GM19328 (cell line): ENCODE results near the gene SHH.
A peak's percentile ranks its signal among the peaks of the same experiment; 100 is the strongest.

Source experiments
- ATAC-seq: cut with Tn5 transposase; IDR thresholded peaks from one replicate; pipeline ENCODE4 v1.9.1; 2021; ENCODE audit warnings: mild to moderate bottlenecking, moderate library complexity; ENCODE audit not compliant: unreplicated experiment

Gene SHH

DNA sequence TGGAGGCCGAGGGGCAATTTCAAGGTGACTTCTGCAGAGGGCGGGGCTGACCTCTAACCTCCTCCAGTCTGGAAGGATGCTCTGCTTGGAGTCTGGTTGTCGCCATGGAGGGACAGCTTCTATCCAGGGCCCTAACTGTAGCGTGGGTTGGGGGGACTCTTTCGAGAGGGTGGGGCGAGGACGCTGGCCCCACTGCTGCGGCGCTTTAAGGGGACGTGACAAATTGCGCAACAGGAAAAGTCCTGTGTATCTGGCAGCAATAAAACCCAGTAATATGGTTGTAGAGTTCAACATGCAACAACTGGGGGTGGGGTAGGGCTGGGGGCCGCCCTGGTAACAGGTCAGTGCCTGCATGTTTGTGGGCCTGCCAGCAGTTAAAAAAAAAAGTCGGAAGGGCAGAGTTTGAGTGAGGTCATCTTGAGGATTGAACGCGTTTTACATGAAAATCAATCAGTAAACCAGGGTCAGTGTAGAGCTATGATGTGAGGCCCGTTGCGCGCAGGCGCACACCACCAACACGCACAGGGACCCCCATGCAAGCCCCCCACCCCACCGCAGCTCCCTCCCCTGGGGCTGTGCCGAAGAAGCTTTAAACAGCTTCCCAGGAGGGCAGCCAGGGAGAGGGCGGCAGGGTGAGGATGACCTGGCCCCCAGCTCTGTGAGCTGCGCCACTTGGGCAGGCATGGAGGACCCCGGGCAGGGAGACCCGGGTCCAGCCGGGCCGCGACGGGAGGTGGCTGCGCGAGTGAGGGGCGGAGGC lies 4.3 kb downstream of the SHH start:
- ATAC-seq = no peak

GRCh38 chr7:155807065-155807671 lies 5.1 kb downstream of the SHH start:
- no peak for ATAC-seq

GRCh38 chr7:155806096-155806871 lies 6.0 kb downstream of the SHH start:
- ATAC-seq = no peak

GRCh38 chr7:155805826-155806095 lies 6.5 kb downstream of the SHH start:
- no peak for ATAC-seq

DNA sequence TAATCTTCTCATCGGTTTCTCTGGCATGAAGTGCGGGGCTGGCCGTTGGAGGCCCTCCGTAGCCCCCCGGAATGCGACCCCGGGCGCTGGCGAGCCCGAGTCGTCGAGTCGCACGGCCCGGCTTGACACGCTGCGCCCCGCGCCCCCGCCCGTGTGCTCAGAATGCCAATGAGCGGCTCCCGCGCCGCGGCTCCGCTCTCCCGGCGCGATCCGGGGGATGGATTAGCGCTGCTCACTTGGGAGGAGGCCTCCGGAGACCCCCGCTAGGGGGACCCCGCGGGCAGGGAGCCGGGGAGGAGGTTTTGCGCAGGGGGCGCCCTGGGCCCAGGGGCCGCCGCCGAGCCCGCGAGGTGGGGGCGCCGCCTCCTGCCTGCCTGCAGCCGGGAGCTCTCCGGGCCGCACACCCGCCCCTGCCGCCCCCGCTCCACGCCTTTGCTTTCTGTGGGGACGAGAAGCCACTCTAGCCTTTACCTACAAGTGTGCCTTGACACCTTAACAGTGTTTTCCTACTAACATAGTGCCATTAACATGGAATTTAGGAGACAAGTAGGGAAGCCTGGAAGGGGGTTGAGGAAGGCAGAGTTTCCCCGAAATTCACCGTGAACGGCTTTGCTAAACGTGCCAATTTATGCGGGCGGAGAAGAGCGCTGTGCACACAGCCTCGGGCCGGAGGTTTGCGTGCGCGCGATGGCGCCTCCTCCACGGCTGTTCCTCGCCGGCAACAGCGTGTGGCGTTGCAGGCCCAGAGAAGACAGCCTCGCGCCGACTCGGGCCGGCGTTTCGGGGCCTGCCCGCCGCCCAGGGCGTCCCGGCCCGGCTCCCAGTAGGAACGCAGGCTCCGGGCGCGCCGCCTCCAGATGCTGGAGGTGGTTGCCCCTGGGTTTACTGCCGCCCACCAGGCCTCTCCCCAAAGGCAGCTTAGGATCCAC lies 7.1 kb downstream of the SHH start:
- no peak for ATAC-seq

GRCh38 chr7:155804431-155804831 lies 7.8 kb downstream of the SHH start:
- ATAC-seq = no peak

DNA sequence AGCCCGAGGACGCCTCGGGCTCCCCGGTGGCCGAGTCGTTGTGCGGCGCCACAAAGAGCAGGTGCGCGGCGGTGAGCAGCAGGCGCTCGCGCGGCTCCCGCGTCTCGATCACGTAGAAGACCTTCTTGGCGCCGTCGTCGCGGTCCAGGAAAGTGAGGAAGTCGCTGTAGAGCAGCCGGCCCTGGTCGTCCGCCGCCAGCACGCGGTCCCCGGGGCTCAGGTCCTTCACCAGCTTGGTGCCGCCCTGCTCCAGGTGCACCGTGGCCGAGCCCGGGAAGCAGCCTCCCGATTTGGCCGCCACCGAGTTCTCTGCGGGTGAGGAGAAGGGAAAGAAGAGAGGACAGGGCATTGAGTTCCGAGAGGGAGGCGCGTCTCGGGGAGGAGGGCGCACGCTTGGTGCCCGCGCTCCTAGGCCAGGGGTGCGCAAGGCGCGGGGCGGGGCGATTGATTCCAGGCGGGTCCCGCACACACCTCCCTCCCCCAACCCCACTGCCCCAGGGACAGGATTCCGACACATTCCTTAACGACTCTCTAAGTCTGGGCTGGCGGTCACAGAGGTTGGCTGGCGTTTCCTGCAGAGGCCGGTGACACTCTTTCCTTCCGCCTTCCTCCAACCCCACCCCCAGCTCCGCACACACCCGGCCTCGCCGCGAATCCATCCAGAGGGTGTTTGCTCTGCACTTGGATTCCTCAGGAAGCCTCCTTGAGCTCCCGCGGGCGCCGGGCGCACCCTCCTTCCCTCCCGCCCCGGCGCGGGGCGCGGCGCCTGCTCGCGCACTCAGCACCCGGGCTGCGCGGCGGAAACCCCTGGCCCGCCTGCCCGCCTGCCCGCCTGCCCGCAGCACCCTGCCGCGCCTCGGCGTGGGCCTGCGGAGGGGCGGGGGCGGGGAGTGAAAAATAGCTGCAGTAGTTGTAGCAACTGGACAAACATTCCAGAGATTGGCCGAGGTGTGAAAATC lies 8.6 kb downstream of the SHH start:
- ATAC-seq = no peak

DNA sequence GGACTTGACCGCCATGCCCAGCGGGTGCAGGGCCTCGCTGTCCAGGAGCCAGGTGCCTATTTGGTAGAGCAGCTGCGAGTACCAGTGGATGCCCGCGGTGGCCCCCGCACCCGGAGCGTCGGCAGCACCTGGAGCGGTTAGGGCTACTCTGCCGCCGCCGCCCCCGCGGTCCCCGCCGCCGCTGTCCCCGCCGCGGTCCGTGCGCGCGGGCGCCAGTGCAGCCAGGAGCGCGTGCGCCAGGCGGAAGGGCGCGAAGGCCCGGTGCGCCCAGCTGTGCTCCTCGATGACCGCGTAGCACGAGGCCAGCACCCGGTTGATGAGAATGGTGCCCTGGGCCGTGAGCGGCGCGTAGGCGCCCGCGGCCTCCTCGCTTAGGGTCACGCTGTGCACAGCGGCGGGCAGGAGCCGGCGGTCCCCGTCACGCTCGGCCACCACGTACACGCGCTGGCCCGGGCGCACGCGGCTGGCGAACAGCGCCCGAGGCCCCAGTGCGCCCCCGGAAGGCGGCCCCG lies 9.3 kb downstream of the SHH start:
- ATAC-seq = no peak

GRCh38 chr7:155802291-155802690 lies 10.0 kb downstream of the SHH start:
- ATAC-seq = no peak

DNA sequence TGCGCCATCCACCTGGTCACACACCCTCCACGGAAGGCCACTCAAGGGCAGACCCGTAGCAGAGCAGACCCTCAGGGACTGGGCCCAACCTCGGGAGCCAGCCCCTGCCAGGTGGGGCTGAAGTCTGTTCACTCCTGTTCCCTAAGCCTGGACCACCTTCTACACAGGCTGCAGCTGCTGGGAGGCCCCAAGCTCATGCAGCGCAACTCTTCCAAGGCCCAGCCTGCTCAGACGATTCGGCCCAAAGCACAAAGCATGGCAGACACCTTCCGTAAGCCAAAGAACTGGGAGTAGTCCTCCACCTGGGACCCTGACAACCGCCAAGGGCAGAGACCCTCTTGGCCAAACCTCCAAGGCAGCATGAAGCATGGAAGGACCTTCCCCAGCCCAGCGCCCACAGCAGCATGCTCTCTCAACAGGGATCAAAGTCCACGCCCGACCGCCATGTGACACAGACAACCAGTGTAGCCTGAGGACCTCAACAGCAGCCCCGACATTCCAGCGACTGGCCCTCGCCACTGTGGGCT lies 11.5 kb downstream of the SHH start:
- no peak for ATAC-seq

DNA sequence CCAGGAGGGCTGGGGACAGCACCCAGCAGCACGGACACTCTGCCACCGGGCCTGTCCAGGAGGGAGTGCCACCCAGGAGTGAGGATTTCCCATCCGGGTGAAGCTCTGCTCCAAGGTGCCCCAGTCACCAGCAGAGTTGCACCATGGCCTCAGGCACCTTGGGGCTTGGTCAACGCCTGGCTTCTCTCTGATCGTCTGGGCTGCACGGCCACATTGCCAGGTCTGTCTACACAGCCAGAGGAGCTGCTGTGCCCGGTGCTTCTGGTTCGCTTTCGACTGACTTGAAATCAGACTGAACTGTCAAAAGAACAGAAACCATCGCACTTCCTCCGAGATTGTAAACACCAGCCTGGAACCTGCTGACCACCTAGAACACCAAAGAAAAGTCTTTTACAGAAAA lies 12.0 kb downstream of the SHH start:
- no peak for ATAC-seq

DNA sequence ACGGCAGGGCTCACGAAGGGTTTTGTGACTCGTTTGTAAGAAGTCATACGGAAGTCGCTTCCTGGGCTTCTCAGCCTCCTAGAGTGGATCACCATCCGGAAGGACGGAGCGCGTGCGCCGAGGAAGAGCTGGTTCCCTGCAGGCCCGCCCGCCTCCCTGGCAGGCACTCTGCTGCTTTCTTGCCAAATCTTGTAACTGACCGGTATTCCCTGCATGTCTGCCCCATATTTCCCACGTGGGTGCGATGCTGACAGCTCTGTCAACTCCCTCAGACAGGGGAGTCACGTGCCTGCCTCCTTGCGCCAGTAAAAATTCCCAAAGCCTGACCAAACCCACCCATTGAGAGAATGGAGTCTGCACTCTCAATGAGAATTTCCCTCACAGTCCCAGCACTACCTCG lies 12.7 kb downstream of the SHH start:
- no peak for ATAC-seq

DNA sequence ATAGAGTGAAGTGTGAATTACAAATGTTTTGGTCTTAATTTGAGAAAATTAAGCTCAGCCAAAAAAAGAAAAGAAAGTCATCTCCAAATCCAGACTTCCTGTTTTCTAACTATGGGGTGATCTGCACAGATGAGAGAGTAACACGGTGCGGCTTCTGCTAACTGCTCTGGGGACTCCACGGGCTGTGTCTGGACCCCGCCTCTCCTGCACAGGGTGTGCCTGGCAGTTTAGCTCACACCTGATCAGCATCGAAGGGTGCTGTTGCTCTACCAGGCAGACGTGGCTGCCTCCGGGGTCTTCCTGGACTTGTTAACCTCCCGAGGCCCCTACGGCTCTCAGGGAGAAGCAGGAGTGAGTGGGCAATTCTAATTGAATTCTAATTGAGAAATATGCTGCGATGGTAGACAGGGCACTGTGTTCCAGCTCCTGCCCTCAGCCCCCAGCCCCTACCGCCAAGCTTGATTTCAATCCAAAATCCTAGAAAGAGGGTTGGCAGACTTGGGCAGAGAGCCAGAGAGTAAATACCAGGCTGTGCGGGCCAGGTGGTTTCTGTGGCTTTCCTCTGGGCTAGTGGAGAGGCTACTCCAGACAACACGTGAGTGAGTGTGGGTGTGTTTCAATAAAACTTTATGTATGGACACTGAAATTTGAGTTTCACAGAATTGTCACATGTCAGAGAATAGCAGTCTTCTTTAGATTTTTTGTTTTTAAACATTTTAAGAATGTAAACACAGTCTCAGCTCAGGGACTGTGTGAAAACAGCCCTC lies 13.4 kb downstream of the SHH start:
- no peak for ATAC-seq

DNA sequence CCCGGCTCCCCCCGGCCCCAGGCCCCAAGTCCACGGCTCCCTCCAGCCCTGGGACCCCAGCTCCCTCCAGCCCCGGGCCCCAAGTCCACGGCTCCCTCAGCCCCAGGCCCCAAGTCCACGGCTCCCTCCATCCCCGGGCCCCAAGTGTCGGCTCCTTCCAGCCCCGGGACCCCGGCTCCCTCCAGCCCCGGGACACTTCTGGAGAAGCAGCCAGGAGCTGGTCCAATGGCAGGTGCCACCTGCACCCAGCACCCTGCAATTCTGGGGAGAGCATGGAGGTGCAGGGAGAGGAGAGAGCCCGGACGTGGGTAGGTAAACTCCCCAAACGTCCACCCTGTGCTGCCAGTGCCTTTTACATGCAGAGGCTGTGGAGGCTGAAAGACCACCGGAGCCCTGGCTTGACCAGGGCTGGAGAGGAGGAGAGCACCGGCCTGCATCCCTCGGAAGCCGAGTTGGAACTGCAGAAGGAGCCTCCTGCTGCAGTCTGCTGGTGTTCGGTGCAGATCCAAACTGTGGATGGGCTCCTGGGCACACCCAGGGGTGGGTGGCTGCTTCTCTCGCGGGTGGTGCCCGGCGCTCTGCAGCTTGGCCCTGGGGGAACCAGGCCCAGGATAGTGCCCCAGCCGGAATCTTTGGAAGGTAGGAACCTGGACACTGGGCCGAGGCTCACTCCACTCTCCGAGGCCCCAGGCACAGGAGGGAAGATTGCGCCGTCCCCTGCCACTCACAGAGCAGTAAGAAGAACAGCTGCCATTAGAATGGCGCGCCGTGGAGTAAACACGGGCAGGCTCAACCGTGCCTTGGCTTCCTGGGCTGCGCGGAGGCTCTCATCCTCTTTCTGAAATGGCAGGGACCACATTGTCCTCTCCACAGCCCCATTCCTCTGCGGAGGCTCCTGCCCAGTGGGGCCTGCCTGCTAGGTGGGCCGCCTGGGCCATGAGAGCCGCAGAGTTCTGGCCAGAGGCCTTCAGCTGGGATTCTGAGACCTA lies 14.7 kb downstream of the SHH start:
- ATAC-seq = no peak

DNA sequence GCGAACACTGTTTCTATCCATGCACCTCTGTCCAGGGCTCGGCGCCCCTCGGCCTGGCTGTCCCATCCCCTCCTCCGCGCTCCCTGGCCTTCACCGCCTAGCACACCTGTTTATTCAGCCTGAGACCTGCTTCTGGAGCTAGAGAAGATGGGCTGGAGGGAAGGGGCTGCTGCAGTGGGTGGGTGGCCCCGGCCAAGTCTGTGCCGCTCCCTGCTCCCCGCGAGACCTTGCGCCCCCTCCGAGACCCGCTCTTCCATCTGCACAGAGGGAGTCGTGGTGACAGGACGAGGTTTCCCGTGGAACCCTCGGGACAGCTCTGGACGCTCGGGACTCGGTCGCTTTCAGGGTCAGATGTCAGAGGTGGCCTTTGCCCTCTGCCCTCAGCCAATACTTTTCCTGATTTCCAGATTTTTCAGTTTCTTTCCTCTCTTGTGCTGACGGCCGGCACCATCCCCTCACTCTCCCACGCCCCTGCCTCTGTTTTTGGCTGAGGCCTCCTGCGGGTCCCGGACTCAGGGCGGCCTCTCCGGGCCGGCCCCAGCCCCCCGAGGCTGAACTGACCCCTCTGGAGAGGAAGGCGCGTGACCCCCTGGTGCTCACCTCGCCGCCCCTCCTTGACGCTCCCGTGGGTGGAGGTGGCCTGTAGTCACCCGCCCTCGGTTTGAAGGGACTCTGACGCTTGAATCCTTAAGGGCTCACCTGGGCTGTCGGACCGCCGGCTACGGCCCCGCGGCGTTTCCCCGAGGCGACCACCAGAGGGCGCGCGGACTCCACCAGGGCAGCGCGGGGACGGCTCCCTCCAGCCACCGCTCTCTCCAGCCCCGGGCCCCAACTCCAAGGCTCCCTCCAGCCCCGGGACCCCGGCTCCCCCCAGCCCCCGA lies 15.6 kb downstream of the SHH start:
- ATAC-seq = peak; percentile 62

DNA sequence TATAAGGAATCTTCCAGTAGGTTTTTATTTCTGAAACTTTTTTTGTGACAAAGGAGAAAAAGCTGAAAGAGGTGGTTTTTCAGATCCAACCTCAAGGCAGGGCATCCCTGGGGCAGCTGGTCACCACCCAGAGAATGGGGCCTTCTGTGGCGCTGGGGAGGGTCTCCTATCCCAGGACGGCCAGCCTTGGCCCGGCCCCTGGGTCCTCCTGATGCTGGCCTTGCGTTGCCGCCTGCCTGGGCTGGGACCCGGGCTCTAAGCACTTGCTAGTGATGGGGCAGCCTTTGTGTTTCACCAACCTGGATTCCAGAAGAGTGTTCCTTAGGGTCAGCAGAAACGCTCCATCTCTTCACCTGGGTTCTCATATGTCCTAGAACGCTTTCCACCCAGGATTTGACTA lies 16.3 kb downstream of the SHH start:
- no peak for ATAC-seq

- ATAC-seq = no peak
Observed at GRCh38 chr7:155795401-155795800, 16.9 kb downstream of the SHH start.
